ENCODE data around the gene PRKCA.
"Not testable (repeated sequence)": the region's sequence is repeated elsewhere in the genome, so short reads cannot be mapped to it uniquely, and the experiment has no call there.

The PRKCA gene

DNA sequence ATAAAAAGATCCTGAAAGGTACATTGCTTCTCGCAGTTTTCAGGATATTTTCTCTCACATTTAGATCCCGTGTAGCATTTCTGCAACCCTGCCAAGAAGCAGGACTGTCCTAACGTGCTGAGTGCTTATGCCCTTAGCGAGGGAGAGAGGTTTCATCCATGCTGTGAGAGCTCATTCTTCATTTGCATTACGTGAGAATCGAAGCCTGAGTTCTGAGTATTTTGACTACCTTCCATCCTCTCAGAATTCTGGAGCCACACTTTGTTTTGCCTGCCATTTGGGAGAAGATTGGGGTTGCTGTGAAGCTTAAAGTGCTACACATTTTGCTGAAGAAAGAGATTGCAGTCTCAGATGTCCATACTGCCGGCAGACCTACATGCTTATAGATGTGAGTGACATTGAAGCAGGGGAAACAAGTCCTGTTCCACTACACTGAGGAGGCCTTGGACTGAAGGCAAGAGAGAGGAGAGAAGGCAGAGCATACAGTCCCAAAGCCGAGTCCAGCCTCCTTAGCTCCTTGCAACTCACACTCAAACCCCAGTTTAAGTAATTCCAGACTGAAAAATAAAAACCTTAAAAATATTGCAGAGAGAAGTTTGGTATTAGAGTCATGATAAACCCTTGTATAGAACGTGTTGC is 183.0 kb downstream of the PRKCA start:
- no peak for DNase-seq
- H3K4me3 ChIP-seq (ENCODE audit: low read depth, low read length) = no peak overlapping the region
- H3K27me3 ChIP-seq (replicated peaks) = no peaks in the 10 kb centered on the region
- no peaks in the 10 kb centered on the region for H3K36me3 ChIP-seq (replicated peaks)
- H3K27ac ChIP-seq = no peak overlapping the region
- TF ChIP-seq, protein P1, sequence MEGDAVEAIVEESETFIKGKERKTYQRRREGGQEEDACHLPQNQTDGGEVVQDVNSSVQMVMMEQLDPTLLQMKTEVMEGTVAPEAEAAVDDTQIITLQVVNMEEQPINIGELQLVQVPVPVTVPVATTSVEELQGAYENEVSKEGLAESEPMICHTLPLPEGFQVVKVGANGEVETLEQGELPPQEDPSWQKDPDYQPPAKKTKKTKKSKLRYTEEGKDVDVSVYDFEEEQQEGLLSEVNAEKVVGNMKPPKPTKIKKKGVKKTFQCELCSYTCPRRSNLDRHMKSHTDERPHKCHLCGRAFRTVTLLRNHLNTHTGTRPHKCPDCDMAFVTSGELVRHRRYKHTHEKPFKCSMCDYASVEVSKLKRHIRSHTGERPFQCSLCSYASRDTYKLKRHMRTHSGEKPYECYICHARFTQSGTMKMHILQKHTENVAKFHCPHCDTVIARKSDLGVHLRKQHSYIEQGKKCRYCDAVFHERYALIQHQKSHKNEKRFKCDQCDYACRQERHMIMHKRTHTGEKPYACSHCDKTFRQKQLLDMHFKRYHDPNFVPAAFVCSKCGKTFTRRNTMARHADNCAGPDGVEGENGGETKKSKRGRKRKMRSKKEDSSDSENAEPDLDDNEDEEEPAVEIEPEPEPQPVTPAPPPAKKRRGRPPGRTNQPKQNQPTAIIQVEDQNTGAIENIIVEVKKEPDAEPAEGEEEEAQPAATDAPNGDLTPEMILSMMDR (IDR thresholded peaks at IDR 0.05; ENCODE audit: low read depth, low read length, missing control alignments) = no peak
- in situ Hi-C loops (cut with HindIII; ENCODE audit: low pct_ligation_motif_present, low sequenced_read_pairs) = no loop called here

DNA sequence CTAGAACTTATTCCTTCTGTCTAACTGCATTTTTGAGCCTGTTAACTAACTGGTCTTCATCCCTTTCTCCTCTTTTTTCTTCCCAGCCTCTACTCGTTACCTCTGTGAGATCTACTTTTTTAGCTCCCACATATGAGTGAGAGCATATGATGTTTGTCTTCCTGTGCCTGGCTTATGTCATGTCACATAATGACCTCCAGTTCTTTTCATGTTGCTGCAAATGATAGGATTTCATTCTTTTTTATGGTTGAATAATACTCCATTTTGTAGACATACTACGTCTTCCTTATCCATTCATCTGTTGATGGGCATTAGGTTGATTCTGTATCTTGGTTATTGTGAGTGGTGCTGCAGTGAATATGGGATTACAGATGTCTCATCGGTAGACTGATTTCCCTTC is 184.7 kb downstream of the PRKCA start:
- H3K4me3 ChIP-seq (ENCODE audit: low read depth, low read length) = no peak overlapping the region
- TF ChIP-seq, protein P1 (IDR thresholded peaks at IDR 0.05; ENCODE audit: low read depth, low read length, missing control alignments) = no peak
- no peaks in the 10 kb centered on the region for H3K27me3 ChIP-seq (replicated peaks)
- no peak overlapping the region for H3K27ac ChIP-seq
- H3K36me3 ChIP-seq (replicated peaks) = no peaks in the 10 kb centered on the region
- DNase-seq = no peak
- in situ Hi-C loops (cut with HindIII; ENCODE audit: low pct_ligation_motif_present, low sequenced_read_pairs) = no loop called here

DNA sequence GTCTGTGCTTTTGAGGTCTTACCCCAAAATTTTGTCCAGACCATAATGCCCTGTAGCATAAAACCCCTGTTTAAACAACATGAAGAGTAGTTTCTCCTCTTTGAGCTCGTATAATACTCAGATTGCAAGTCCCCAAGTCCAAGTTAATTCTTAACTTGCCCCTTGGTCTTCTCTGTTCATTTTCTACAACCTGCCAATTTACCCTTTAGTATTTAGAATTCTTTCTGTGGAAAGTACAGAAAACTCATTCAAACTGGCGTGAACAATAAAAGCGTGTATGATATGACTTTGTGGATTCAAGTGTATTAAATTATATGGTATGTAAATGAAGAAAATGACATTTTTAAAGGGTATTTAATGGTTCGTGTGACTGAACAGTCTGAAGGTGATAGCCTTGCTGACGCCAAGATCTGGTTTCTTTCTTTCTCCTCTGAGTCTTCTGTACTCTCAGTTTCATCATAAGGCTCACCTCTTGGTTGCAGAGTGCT is 185.6 kb downstream of the PRKCA start:
- TF ChIP-seq, protein P1 (IDR thresholded peaks at IDR 0.05; ENCODE audit: low read depth, low read length, missing control alignments) = no peak
- no peak for DNase-seq
- in situ Hi-C loops (cut with HindIII; ENCODE audit: low pct_ligation_motif_present, low sequenced_read_pairs) = no loop called here
- Histone ChIP-seq H3K27me3 (replicated peaks) (no peaks in the 10 kb centered on the region), H3K36me3 (replicated peaks) (no peaks in the 10 kb centered on the region), H3K4me3 (ENCODE audit: low read depth, low read length) (no peak overlapping the region), H3K27ac (no peak overlapping the region)

DNA sequence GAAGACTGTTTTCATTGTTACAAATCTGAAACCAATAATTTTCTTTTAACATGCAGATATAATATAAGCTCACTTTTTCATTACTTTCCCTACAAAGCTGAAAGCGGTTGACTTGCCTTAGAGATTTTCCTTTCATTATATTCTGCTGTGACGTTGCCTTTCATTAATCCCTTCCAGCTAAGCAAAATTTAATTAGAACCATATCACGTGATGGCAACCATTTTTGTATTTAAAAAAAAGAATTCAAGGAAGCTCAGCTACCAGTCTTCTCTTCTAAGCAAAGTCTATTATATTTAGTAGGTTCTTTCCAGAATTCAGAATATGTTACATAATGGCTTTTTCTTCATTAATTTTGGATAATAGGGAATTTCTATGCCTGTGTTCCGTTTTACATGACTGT is 186.5 kb downstream of the PRKCA start:
- no peak for DNase-seq
- TF ChIP-seq, protein P1 (IDR thresholded peaks at IDR 0.05; ENCODE audit: low read depth, low read length, missing control alignments) = no peak
- Histone ChIP-seq H3K4me3 (ENCODE audit: low read depth, low read length) (no peak overlapping the region), H3K27ac (no peak overlapping the region), H3K36me3 (replicated peaks) (no peaks in the 10 kb centered on the region), H3K27me3 (replicated peaks) (no peaks in the 10 kb centered on the region)
- in situ Hi-C loops (cut with HindIII; ENCODE audit: low pct_ligation_motif_present, low sequenced_read_pairs) = no loop called here

DNA sequence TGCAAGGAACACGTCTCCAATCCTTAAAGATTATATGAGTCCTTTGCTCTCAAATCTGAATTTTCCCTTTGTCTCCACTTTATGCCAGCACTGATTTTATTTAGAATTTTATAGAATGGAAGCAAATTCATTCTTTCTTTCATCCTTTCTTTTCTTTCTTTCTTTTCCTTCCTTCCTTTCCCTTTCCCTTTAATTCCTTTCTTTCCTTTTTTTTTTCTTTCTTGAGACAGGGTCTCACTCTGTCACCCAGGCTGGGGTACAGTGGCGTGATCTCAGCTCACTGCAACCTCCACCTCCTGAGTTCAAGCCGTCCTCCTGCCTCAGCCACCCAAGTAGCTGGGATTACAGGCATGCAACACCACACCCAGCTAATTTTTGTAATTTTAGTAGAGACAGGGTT is 187.2 kb downstream of the PRKCA start:
- in situ Hi-C loops (cut with HindIII; ENCODE audit: low pct_ligation_motif_present, low sequenced_read_pairs) = not testable (repeated sequence)

DNA sequence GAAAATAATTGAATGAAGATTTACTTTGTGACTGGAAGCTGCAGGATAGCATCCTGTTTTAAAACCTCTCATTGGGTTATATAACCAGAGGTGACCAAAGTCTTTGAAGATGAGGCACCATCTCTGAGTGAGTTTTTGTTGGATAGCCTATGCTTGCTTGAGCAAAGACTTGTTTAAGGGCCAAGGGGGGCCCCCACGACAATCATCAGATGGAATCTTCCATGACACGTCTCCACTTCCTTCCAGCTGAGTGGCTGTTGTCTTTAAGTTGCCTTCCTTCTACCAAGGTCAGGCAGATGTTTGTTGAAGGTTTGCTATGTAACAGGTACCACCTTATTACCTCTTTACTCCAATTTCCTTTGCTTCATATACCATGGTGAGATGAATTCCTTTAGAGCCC is 188.8 kb downstream of the PRKCA start:
- DNase-seq = no peak
- Histone ChIP-seq H3K36me3 (replicated peaks) (no peaks in the 10 kb centered on the region), H3K27ac (no peak overlapping the region), H3K27me3 (replicated peaks) (no peaks in the 10 kb centered on the region), H3K4me3 (ENCODE audit: low read depth, low read length) (no peak overlapping the region)
- TF ChIP-seq, protein P1 (IDR thresholded peaks at IDR 0.05; ENCODE audit: low read depth, low read length, missing control alignments) = no peak
- in situ Hi-C loops (cut with HindIII; ENCODE audit: low pct_ligation_motif_present, low sequenced_read_pairs) = no loop called here

More for the DNA sequence above, 187.2 kb downstream of the PRKCA start:
- H3K27ac ChIP-seq; H3K36me3 ChIP-seq (replicated peaks); H3K4me3 ChIP-seq (ENCODE audit: low read depth, low read length); DNase-seq; H3K27me3 ChIP-seq (replicated peaks): not testable (repeated sequence)

All from brain microvascular endothelial cell (primary cell).